ENCODE results near the gene SIRT4.

DNA sequence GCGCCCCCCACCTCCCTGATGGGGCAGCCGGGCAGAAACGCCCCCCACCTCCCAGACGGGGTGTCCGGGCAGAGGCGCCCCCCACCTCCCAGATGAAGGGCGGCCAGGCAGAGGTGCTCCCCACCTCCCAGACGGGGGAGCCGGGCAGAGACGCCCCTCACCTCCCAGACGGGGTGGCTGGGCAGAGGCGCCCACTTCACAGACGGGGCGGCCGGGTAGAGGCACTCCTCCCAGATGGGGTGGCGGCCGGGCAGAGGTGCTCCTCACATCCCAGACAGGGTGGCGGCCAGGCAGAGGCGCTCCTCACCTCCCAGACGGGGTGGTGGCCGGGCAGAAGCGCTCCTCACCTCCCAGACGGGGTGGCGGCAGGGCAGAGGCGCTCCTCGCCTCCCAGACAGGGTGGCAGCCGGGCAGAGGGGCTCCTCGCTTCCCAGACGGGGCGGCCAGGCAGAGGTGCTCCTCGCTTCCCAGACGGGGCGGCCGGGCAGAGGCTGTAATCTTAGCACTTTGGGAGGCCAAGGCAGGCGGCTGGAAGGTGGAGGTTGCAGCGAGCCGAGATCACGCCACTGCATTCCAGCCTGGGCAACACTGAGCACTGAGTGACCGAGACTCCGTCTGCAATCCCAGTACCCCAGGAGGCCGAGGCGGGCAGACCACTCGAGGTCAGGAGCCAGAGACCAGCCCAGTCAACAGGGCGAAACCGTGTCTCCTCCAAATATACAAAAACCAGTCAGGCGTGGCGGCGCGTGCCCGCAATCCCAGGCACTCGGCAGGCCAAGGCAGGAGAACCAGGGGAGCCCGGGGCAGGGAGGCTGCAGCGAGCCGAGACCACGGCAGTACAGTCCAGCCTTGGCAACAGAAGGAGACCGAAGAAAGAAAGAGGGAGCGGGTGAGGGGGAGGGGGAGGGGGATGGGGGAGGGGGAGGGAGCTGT lies 23.7 kb upstream of the SIRT4 start:
- TF ChIP-seq, protein P1, sequence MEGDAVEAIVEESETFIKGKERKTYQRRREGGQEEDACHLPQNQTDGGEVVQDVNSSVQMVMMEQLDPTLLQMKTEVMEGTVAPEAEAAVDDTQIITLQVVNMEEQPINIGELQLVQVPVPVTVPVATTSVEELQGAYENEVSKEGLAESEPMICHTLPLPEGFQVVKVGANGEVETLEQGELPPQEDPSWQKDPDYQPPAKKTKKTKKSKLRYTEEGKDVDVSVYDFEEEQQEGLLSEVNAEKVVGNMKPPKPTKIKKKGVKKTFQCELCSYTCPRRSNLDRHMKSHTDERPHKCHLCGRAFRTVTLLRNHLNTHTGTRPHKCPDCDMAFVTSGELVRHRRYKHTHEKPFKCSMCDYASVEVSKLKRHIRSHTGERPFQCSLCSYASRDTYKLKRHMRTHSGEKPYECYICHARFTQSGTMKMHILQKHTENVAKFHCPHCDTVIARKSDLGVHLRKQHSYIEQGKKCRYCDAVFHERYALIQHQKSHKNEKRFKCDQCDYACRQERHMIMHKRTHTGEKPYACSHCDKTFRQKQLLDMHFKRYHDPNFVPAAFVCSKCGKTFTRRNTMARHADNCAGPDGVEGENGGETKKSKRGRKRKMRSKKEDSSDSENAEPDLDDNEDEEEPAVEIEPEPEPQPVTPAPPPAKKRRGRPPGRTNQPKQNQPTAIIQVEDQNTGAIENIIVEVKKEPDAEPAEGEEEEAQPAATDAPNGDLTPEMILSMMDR (IDR thresholded peaks at IDR 0.05): no peak
- no peak for TF ChIP-seq ZFX (IDR thresholded peaks at IDR 0.05; ENCODE audit: borderline replicate concordance)

Data from 22Rv1 (cell line).